ENCODE measurements around the gene UBC.
A peak's percentile ranks its signal among the peaks of the same experiment; 100 is the strongest.

The UBC gene

DNA sequence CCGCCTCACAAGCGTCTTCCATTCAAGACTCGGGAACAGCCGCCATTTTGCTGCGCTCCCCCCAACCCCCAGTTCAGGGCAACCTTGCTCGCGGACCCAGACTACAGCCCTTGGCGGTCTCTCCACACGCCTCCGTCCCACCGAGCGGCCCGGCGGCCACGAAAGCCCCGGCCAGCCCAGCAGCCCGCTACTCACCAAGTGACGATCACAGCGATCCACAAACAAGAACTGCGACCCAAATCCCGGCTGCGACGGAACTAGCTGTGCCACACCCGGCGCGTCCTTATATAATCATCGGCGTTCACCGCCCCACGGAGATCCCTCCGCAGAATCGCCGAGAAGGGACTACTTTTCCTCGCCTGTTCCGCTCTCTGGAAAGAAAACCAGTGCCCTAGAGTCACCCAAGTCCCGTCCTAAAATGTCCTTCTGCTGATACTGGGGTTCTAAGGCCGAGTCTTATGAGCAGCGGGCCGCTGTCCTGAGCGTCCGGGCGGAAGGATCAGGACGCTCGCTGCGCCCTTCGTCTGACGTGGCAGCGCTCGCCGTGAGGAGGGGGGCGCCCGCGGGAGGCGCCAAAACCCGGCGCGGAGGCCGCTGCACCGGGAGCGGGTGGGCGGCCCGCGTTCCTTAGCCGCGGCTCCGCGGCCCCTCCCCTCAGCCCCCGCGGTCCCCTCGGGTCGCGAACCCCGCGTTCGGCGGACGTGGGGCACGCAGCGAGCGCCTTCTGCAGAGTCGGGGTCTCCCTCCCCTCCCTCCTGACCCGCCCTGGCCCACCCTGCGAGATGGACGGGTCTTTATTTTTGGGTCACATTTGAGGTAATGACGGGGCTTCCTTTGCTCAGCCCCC, at the start of gene UBC:
Gene UBC (minus strand): TSS at position 259 of the 847 bp plus-strand sequence. CDS start 879 bp downstream, outside the sequence.
- DNase-seq (ENCODE audit: low read depth in 2 of 2): peak; percentile 84 to 85

DNA sequence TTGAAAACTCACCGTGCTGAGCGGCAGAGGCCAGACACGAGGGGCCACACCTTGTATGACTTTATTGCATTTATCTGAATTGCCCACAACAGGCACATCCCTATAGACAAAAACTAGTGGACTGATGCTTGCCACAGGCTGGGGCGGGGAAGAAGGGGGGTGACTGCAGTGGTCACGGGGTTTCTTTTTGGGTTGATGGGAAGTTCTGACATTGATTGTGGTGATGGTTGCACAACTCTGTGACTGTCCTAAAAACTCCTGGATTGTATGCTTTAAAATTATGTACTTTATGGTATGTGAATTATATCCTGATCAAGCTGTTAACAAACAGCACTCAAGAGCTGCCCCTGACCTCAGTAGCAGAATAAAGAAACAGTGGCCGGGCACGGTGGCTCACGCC, 48.8 kb upstream of the UBC start:
- no peak for DNase-seq (ENCODE audit: low read depth in 2 of 2)

DNA sequence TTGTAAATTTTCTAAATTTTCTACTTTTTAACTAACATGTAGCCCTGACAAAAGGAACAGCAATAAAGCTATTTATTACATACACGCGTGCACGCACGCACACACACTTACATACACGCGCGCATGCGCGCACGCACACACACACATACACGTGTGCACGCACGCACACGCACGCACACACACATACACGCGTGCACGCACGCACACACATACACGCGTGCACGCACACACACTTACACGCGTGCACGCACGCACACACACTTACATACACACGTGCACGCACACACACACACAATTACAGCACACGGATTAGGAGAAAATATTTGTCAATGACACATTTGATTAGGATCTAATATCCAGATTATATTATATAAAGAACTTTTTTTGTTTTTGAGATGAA, 46.6 kb upstream of the UBC start:
- DNase-seq (ENCODE audit: low read depth in 2 of 2): no peak

DNA sequence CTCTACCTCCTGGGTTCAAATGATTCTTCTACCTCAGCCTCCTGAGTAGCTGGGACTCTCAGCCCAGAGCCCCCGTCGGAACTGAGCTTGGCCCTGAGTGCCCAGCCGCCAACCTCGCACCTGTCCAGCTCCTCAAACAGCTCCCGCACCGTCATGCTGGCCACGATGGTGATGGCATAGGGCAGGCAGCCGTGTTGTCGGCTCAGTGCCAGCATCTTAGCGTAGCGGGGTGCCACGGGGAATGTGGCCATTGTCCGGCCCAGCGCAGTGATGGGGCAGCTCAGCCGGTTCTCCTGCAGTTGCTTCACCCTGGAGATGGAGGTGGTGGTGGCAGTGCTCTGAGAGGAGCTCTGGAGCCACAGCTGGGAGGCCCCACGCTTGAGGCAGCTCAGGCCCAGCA, 42.1 kb upstream of the UBC start:
- DNase-seq (ENCODE audit: low read depth in 2 of 2): no peak

DNA sequence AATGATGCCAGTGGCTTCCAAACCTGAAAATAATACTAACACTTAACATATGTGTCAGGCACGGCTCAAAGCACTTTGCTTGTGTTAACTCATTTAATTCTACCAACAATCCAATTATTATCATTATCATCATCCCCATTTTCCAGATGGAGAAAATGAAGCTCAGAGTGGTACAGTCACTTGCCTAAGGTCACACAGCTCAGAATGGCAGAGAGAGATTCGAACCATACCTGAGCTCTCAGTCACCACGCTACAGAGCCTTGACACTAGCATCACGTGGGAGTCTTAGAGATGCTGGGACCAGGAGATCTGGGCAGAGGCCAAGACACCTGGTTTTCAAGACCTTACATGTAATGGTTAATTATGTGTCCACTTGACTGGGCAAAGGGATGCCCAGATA, 40.3 kb upstream of the UBC start:
- DNase-seq (ENCODE audit: low read depth in 2 of 2): no peak

DNA sequence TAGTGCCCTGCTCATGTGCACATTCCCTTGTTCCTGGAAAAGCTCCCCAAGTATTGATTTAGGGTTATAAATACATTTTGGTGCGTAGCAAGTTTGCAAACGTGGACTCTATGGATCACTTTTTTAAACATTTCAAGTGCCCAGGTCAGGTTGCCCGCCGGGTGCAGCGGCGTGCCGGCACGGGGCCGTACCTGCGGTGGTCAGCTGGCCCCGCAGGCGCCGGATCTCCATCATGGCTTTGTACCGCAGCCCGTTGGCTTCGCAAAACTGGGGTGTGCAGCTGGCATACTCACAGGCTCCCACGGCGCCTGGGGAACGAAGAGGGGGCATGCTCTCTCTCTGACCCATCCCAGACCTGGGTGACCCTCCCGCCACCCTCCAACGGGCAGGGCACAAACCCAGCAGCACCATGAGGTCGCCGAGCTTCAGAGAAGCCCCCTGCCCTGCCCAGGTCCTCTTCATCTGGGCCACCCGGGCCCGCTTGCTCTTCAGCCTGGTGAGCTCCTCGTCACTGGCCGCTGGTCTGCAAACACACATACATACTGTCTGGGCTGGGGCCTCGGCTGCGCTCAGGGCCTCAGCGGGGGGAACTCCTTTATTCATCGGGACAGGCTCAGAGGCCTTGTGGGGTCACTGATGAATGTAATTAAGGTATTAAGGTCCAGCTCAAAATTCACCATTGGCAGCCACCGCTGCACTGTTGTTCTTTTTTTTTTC, 39.4 kb upstream of the UBC start:
- no peak for DNase-seq (ENCODE audit: low read depth in 2 of 2)

DNA sequence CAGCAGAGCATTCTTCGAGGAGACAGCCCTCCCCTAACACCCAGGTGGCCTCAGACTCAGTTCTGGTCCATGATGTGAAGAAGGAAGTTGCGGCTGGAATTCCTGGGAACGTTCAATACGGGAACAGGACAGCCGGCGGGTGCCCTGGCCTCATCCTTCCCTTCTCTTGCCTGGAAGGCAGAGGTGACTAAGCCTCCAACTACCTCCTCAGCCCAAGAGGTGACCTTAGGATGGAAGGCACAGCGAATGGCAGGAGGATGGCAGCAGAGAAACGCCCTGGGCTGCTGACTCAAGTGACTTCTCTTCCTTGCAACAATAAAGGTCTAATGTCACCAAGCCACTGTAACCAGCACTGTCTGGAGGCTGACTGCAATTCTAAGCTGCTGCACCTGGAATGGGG, 38.4 kb upstream of the UBC start:
- DNase-seq (ENCODE audit: low read depth in 2 of 2): no peak

DNA sequence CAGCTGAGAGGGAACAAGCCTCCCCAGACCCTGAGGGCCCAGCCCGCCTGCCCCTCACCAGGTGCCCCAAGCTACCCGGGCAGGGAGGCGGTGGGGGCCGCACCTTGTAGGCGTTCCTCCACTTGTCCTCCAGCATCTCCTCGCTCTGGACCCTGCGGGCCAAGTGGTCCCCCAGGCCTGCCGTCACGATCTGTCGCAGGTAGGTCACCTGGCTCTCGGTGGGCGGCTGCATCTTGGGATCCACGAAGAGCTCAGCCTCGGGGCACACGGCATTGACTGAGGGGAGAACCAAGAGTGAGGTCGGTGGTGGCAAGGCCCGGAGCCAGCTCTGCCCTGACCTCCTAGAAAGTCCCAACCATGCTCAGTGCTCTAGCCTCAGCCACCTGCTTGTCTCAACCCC, 37.8 kb upstream of the UBC start:
- no peak for DNase-seq (ENCODE audit: low read depth in 2 of 2)

DNA sequence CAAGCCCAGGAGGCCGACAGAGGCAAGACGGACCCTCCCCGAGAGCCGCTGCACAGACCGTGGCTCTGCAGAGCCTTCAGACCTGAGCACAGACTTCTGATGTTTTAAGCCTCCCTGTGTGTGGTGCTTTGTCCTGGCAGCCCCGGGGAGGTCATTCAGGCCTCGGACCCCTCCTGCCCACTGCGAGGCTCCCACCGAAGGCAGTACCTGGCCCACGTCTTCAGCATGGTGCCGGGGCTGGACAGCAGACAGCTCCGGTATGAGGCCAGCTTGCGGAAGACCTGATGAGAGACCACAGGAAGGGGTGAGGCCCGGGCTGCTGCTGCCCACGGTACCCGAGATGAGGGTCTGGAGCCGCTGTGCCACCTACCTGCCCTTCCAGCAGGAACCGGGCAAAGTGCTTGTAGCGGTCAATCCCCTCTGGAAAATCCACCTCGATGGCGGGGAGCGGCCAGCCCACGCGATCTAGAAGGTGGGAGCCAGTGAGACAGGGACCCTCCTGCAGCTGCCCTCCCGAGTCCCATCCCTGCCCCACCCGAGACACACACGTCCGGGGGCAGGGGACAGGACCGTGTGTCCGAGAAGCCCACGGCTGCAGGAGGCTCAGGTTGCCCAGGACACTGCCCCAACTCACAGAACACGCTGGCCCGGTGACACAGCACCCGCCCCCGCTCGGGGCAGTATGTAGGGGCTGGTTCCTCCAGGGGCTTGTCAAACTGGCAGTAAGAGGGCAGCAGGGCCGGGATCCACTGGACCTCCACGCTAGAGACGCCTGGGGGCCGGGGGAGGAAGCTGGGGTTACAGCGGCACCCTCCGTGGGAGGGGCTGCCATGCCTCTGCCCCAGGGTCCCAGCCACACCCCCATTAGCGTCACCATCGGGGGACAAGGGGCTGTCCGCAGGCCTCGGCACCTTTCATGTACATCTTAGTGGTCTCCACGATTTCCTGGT, 35.6 kb upstream of the UBC start:
- no peak for DNase-seq (ENCODE audit: low read depth in 2 of 2)

DNA sequence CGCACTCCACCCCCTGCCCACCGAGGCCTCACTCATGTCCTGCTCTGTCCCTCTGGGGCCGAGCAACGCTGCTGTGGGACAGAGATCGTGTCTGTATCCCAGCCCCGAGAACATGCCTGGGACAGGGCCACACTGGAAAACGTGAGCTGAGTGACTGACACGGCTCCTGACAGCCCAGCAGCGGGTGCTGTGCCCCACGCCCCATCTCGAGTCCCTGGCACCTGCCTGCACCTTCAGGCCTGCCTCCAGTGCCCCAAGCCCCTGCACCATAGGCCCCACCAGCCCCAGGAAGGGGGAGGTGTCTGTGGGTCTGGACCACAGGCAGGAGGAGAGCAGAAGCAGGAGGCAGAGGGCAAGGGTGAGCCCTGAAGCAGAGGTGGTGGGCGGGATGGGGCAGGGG, 34.6 kb upstream of the UBC start:
- no peak for DNase-seq (ENCODE audit: low read depth in 2 of 2)

DNA sequence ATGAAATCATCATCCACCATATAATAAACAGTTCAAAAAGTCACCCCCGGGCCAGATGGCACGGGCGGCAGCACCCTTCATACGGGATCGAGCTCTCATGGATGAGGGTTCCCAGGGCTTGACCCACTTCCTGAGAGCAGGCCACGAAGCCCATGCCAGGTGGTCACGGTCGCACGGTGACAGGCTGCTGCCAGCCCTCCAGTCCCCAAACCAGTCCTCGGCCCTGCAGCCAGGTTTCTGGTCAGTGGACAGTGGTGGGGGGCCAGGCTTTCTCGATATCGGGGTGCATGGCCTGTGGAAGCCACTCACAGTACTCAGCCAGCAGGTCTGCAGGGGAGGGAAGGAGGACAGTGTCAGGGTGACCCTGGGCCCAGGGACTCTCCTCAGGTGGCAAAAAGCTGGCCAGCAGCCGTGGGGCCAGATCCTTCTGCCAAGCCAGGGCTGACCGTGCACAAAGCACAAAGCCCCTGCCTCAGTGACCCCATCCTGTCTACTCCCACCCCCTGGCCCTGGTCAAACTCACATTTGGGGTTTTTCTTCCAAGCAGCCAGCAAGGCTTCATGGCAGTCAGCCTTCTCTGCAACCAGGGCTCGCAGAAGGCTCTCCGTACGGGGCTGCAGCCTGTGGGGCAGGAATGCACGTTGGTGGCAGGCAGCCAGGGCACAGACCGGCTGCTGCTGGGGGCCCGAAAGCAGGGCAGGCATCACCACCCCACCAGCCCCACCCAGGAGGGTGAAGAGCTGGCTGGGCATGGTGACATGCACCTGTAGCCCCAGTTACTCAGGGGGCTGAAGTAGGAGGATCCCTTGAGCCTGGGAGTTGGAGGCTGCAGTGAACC, 33.3 kb upstream of the UBC start:
- no peak for DNase-seq (ENCODE audit: low read depth in 2 of 2)

DNA sequence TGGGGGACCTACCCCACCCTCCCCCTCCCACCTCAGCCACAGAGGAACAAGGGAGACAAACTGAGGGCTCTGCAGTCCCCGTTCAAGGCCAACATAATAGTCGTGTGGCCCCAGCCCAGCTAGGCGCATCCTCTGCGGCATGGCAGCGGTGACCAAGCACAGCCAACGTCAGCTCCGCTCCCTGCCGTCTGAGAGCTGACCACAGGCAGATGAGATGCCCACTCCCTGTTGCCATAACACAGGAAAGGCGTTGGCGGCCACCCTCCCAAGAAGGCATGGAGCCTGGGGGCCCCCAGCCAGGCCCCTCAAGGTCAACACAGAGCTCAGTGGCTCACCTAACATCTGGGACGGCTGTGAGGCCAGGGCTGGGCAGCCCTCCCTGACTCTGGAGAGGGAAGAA, 32.6 kb upstream of the UBC start:
- DNase-seq (ENCODE audit: low read depth in 2 of 2): no peak

DNA sequence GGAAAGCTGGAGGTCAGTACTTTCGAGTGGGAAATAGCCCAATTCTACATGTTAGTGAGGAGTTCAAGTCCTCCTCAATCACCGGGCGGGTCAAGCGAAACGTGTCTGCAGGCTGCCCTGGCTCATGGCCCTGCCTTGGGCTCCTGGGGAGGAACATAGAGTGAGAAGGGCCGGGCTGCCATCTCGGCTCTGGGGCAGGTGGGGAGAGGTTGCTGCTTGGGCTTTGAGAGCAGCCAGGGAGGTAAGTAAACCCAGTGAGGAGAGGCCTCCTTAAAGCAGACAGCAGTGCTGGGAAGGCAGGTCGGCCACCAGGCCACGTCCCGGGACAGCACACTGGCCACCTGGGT, 32.0 kb upstream of the UBC start:
- no peak for DNase-seq (ENCODE audit: low read depth in 2 of 2)

DNA sequence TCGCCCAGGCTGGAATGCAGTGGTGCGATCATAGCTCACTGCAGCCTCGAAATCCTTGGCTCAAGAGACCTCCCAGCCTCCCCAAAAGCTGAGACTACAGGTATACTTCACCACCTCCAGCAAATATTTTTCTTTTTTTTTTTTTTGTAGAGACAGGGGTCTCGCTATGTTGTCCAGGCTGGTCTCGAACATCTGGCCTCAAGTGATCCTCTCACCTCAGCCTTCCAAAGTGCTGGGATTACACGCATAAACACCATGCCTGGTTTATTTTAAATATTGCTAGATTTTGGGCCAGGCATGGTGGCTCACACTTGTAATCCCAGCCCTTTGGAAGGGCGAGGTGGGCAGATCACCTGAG, 26.7 kb upstream of the UBC start:
- no peak for DNase-seq (ENCODE audit: low read depth in 2 of 2)

DNA sequence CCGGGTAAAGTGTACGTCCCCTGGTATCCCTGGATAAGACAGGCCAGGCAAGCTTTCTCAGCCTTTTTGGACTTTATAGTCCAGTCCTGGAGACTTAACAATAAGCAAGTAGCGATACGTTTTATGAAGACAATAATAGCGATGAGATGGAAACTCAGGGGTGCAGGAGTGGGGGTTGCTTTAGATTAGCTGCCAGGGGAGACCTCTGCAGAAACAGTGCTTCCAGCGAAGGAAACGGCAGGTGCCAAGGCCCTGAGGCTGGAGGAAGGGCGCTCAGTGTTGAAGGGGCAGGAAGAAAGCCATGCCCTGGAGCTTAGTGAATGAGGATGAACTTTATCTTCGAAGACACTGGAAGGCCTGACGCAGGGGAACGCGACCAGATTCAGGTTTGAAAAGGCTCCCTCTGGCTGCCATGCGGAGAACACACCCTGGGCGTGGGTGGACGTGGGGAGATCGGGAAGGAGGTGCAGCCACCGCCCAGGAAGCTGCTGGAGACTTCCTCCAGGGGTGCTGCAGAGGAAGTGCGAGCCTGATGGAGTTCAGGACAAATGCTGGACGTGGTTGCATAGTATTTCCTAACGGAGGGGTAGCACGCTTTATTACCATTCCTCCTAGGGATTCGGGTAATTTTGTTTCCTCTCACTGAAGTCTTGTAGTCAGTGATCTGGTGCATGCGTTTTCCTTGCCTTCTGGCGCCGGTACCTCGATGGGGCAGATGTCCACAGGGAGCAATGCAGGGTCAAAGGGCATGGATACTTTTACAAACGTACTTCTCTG, 26.1 kb upstream of the UBC start:
- DNase-seq (ENCODE audit: low read depth in 2 of 2): peak; percentile 59 to 69

DNA sequence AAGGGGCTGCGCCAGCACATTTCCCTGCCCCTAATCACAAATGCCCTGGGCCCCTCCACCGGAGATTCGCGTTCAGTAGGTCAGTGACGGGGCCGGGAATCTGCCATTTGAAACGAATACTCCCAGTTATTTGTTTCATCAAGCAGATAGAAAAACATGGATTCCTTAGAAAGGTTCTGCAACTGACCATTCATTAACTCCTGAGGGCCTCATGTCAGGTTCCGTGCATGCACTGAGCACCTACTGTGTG, 25.6 kb upstream of the UBC start:
- DNase-seq (ENCODE audit: low read depth in 2 of 2): no peak

DNA sequence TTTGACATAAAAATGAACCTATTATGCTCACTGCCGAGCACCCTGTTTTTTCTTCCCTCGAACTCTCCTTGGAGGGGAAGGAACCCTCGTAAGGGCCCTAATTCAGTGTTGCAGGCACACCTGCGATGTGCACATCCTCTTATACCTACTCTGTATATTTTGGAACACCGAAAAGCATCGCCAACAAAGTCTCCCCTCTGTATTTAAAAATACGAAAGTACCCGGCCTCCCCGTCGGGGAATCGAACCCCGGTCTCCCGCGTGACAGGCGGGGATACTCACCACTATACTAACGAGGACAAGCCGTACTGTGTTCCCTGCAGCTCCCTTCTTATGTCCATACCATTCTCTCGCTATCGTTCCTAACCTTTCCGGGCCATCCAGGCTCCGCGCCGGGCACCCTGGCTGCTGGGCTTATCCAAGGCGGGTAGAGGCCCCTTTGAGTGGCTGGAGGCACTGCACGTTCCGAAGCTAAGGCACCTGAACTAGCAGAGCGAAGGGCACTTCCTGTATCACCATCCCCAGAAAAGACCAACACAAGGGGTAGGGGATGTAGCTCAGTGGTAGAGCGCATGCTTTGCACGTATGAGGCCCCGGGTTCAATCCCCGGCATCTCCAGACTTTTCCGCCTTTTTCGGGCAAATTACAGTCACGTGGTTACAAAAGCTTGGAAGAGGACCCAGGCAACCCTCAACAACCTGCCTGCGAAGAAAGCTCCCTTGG, 25.1 kb upstream of the UBC start:
- DNase-seq (ENCODE audit: low read depth in 2 of 2): peak; percentile 77 to 81

DNA sequence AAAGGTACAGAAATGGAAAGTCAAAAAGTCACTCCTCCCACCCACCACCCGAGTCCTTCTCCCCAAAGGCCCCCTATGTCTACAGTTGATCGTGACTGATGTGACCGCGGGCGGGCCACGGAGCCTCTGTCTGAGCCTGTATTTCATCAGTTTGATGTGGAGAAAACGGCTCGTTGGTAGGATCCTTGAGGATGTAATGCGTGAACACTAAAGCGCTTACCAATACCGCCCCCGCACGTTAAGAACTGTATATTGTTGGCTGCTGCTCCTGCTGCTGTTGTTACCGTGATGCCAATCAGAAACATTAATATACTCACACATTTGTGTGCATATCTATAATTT, 24.6 kb upstream of the UBC start:
- DNase-seq (ENCODE audit: low read depth in 2 of 2): no peak

DNA sequence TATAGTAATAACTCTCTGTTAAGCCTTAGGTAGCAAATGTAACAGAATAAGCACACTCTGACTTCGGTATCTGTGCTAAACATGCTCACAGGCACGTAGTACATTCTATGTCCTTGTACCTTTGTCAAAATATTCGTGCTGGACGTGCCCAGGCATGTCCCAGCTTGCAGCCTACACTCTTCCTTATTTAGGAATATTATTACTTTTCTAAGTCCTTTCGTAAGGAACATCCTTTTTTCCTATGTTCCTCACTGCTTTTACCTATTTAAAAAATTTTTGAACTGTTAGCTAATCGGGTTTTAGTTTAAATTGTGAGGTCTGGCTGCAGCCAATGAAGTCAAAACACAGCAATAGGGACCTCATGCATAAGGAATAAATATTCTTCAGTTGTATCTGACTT, 24.1 kb upstream of the UBC start:
- DNase-seq (ENCODE audit: low read depth in 2 of 2): no peak

DNA sequence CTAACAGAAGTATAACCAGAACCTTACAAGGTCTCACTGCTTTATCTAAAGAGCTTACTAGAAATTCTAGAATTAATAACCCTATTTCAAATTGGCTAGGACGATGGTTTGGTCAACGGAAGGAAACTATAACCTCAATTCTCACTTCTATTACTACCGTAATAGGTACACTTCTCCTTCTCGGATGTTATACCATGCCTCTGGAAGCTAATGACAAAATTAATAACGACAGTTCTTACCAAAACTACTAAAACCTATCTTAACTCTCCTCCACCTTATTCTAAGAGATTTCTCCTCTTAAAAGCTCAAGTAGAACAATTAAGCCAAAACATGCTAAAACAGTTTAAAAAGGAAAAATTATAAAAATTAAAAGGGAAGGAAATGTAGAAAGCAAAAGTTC, 23.7 kb upstream of the UBC start:
- DNase-seq (ENCODE audit: low read depth in 2 of 2): no peak

All from stimulated activated CD8-positive, alpha-beta memory T cell treated with anti-CD3 and anti-CD28 coated beads, Interleukin-2, amount 100 ng/mL, for 1 hour (primary cell).